NK-92 (cell line): ENCODE results near the gene SMARCB1.

Source experiments
- DNase-seq: peaks from one replicate; lab custom pipeline; 2025; ENCODE audit not compliant: unreplicated experiment; lab: John Stamatoyannopoulos, UW

The SMARCB1 gene

GRCh38 chr22:23762842-23763578, 23.8 kb upstream of the SMARCB1 start, which contains the start of gene C22orf15:
TSS of gene C22orf15 (plus strand) at chr22:23762990. CDS start at chr22:23763307, 317 bp downstream.
- DNase-seq: no peak

DNA sequence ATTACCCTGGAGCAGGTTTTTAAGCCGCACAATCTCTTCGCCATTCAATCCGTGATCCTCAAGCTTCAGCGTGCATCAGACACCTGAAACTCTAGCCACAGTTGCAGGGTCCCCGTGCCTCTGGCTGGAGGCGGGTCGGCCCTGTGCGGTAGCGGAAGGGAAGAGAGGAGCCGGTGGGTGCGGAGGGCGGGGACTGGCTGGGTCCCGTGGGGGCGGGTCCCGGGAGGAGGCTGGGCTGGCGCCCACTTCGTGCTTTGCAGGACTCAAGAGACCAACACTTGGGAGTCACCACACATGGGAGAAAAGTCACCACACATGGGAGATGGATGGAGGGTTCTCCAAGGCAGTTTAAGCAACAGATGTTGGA, 23.2 kb upstream of the SMARCB1 start:
- no peak for DNase-seq

DNA sequence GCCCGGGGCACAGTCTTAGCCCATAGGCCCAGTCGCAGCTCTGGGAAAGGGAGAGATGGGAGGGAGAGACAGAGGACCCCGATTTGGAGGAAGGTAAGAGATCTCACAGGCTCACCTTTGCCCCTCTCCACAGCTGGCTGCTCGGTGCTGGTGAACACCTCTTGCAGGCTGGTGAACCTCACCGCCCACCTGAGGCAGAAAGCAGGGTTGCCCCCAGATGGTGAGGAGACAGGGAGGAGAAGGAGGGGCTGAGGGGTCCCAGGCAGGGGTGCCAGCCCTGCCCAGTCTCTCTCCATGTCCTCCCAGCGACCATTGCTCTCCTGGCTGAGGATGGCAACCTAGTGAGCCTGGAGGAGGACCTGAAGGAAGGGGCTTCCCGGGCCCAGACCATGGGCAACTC, 22.8 kb upstream of the SMARCB1 start:
- DNase-seq: no peak

- DNase-seq: no peak
Measured at GRCh38 chr22:23764899-23765881, 21.6 kb upstream of the SMARCB1 start.

DNA sequence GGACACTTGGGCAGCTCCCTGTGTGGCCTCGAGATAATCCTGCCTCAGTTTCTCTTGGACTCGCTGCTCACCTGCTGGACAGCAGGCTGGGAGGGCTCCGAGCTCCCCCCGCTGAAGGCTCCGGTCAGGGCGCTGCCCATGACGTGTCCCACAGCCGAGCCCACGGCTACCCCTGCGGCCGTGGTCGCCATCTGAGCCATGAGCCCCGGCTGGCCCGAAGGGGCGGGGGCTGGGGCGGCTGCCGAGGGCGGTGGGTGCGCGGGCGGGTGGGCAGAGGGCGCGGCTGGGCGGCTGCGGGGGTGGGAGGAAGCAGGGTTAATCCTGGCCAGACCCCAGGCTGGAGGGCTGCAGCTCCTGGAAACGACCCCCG, 19.5 kb upstream of the SMARCB1 start:
- no peak for DNase-seq

DNA sequence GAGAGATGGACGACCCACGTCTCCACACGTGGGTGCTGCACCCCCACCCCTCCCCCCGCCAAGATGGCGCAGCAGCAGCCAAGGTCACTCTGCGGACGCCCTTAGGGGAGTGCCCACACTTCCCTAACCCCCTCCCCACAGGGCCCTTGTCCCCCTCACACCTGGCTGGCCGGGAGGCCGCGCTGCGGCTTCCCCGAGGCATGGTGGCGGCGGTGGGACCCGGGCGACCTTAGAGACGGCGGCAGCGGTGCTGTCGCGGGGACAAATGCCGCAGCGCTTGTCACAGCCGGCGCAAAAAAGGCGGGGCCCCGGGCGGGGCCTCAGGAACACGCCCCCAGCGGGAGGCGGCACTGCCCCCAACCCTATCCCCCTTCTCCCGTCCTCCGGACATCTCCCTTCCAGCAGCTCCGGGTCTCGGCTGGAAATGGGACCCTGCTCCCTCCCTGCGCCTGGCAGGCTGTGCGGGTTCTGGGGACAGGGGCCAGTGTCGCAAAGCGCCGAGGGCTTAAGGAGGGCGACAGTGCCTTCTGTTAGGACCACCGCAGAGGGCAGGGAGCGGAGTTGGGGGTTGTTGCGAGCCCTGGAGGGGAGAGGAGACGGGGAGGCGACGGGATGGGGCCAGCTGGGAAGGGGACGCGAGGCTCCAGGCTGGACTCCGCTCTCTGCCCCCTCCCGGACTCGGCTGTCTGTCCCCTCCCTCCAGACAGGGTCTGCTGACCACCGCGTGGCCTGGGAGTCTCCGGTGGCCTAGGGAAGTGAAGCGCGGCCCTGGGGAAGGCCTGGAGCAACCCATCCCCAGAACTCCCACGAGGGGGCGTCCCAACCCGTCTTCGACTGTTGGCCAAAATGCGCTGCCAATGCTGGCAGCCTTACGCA, 18.9 kb upstream of the SMARCB1 start, which contains the start of gene CHCHD10:
CHCHD10 (minus strand) TSS at position 300 of the 876 bp plus-strand sequence; CDS start at position 202, 98 bp downstream.
- no peak for DNase-seq

GRCh38 chr22:23769321-23769965, 17.3 kb upstream of the SMARCB1 start:
- DNase-seq: no peak

- no peak for DNase-seq
Measured at GRCh38 chr22:23772315-23772648, 14.5 kb upstream of the SMARCB1 start.

DNA sequence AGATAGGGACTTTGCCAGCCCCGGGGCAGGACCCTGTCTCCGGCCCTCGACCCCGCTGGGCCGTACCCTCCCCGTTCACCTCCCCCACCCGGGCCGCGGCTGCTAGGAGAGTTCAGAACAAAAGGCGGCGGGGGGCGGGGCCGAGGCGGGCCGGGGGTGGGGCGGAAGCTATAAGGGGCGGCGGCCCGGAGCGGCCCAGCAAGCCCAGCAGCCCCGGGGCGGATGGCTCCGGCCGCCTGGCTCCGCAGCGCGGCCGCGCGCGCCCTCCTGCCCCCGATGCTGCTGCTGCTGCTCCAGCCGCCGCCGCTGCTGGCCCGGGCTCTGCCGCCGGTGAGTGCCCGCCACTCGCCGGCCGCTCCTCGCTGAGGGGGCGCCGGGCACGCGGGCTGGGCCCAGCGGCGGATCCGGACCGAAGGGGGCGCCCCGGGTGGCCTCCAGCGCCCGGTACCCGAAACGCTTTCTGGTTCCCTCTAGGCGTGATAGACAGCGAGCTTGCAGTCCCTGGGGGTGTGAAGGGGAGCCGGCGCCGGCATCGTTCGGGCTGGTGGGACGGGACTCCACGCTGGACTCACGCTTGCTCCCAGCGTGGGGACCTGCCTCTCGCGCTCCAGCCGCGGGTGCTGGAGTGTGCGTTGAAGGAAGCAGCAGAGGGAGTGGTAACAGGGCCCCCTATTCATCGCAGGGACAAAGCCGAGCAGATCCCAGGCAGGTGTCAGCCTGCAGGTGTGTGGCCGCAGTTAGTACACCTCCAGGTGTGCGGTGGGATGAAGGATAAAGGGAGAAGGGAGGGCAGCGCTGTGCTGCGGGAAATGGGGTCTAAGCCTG, 13.9 kb upstream of the SMARCB1 start, which contains the start of gene MMP11:
MMP11 (plus strand) TSS at position 201 of the 825 bp plus-strand sequence; CDS start at position 223, 22 bp downstream.
- no peak for DNase-seq

- no peak for DNase-seq
Measured at GRCh38 chr22:23773483-23774113, 13.2 kb upstream of the SMARCB1 start.

DNA sequence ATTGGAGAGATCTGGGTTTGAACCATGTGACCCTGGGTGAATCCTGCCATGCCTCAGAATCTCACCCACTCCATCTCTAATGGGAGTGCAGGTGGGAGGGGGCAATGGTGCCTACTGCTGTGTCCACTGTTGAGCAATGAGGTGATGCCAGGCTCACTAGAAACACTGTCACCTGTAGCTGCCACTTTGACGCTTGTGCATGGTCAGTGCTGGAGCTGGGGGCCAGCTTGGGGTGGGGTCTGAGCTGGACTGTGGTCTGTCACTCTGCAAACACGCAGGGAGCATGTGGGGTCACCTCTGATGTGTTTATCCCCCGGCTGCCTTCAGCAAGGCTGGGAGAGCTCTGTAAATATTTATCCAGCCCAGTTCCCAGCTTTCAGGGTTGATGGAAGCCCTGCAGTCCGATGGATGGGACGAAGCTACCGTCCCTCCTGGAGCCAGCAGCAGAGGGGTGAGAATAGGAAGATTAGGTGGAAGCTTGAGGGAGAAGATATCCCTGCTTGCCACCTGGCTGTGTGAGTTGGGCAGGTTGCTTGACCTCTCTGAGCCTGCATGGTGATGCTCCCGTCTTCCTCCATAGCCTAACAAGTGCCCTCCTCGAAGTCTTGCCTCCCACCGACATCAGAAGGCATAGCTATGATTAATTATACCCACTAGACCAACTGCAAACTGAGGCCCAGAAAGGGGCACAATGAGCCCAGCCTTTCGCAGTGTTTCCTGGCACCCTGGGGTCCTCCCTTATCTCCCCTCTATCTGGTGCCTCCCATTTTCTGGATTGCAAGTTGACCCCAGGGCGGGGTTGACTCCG, 12.4 kb upstream of the SMARCB1 start:
- no peak for DNase-seq

- DNase-seq: no peak
Measured at GRCh38 chr22:23774922-23775436, 11.8 kb upstream of the SMARCB1 start.

DNA sequence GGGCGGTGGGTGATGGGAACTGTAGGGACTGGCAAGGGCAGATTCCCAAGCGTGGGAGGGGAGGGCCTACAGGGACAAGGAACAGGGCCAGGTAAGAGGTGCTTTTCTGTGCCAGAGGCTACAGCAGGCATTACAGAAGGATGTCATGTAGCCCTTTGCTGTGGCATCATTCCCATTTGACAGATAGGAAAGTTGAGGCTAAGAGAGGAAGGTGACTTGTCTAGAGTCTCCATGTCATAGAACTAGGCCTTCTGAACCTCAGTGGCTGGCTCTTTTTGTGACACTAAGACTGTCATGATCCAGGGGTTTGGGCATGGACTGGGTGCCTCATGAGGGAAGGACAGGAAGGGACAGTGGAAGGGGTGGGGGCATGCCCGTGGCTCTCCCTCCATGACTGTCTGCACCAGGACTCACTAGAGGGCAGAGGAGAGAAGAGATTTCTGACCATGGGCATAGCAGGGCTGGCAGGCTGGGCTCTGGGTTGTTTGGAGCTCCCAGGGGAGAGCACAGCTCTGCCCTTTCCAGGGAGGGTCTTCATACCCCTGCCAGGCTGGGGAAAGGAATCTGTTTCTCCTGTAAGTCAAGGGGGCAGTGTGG, 10.9 kb upstream of the SMARCB1 start:
- DNase-seq: no peak

DNA sequence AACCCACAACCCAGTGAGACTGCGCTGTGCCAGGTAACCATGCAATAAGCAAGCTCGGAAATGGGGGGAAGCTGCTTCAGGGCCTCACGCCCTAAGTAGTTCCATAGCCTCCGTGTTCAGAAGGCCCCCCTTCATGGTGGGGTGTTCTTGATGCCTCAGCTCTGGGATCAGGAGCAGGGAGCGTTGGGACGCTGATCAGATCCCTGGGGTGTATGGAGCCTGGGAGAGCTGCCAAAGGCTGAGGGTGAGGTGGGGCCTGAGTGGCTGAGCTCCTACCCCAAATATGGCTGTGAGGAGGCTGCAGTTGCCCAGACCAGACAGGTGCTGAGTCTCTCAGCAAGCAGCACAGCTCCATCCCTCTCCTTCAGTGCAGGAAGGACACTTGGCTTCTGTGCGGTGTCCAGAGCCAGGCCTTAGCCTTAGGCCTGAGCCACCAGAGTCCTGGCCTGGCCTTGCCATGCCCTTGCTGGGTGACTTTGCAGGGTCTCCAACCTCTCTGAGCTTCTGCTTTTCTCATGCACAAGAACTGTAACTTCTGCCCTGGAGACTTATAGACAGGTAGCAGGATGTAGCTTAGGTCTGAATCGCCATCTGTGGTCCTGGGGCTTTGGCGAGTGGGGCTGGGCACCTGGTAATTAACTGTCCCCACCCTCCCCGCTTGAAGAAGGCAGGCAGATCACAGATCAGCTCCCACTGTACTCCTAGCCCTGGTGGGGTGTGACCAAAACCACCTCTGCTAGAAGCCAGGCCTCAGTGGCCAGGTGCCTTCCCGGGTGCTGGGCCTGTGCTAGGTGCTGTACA, 8.8 kb upstream of the SMARCB1 start:
- DNase-seq: no peak

GRCh38 chr22:23778577-23778900, 8.2 kb upstream of the SMARCB1 start:
- DNase-seq: no peak

DNA sequence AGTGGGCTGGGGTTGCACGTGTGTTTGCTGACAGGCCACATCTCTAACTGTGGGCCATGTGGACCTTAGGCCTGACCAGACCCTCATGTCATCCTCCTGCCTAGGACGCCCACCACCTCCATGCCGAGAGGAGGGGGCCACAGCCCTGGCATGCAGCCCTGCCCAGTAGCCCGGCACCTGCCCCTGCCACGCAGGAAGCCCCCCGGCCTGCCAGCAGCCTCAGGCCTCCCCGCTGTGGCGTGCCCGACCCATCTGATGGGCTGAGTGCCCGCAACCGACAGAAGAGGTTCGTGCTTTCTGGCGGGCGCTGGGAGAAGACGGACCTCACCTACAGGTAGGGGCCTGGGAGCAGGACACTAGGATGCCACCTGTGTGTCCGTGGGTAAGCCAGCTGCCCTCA, 7.7 kb upstream of the SMARCB1 start:
- no peak for DNase-seq

DNA sequence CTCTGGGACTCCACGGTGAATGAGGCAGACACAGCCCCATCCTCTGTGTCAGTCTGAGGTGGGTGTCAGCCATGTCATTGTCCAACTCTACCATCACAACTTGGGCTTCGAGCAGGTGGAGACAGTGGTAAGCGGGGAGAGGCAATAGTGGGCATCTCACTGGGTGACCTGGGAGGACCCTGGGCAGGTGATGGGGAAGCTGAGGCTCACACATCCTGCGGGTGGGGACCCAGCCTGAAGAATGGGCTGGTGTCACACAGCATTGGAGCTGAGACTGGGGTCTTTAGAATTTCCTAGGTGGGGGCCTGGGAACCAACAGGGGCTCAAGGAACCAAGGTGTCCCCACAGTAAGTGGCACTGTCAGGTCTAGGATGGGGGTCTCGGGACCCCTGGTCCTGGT, 7.0 kb upstream of the SMARCB1 start:
- DNase-seq: no peak
